GM19193 (cell line): ENCODE results near the gene STRN4.

Source experiments
- POLR2A ChIP-seq: IDR thresholded peaks from 4 replicates; pipeline ENCODE4 v1.6.1; 2011; ENCODE audit not compliant: insufficient read depth, insufficient read length; ENCODE audit errors: extremely low read depth

The STRN4 gene

DNA sequence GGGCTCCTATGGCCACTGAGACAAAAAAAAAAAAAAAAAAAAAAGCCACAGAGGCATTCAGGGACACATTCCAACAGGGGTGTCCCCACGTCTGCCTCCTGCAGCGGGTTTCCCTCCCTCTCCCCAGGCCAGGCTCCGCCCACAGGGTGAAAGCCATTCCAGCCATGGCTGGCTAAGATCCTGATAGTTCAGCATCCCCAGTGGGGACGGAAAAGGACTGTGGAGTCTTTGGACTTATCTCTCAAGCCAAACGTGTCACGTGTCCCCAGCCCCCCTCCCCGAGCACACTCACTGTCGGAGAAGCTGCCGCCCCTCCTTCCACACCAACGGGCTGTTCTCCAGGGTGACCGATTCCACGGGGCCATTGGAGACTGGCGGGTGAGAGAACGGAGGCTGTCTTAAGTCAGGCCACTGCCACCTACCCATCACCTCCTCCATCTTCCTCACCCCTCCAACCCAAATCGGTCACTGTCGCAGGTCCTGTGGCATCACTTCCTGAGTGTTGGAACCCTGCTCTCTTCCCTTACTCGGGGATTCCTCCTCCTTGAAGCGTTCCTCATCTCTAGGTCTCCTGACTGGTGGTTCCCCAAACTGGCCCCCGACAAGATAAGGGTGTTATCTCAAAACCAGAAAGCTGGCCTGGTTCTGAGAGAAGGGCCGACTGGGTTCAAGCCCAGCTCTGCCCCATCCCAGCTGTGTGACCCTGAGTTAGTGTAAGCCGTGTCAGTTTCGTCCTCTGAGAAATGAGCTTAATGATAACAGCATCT, 9.5 kb downstream of the STRN4 start:
- no peak for TF ChIP-seq POLR2A

GRCh38 chr19:46733690-46734292, 12.5 kb downstream of the STRN4 start:
- no peak for TF ChIP-seq POLR2A

GRCh38 chr19:46732966-46733689, 13.1 kb downstream of the STRN4 start:
- TF ChIP-seq POLR2A, result no peak

- no peak for TF ChIP-seq POLR2A
Observed at GRCh38 chr19:46732172-46732938, 13.9 kb downstream of the STRN4 start.

- no peak for TF ChIP-seq POLR2A
Observed at GRCh38 chr19:46731584-46731983, 14.7 kb downstream of the STRN4 start.

DNA sequence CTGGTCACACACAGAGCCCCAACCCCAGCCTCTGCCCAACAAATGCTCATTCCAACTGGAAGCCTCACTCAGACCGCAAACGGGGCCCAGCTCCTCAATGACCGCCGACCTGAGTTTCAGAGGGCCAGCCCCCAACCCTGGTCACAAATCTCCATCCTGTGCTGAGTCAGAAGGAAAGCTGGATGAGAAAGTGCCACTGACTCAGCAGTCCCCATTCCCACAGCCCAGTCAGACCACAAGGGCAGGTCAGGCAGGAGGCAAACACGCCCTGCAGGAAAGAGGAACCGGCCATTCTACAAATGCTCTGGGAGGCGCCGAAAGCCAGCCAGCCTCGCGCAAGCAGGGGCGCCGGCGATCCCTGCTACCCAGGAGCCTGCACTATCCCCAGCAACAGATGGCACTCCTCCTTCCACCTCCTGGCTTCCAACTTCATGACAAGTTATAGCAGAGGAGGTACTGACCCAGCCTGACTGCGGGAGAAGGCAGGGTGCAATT, 15.2 kb downstream of the STRN4 start:
- no peak for TF ChIP-seq POLR2A

DNA sequence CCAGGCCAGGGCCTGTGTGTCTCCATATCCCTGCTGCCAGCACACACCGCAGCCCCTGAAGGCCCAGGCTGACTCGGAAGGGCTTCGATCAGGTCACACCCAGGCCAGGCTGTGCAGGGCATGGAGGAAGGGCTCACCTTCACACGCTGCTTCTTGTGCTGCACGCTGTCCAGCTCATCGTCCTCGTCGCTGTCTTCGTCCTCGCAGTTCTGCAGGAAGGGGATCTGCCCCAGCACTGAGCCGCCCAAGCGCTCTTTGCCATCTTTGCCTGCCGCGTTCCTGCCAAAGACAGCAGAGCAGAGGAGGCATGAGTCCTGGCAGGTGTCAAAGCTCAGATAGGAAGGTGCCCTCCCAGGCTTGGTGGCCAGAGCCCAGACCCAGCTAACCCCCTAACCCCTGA, 15.7 kb downstream of the STRN4 start:
- TF ChIP-seq POLR2A, result no peak

DNA sequence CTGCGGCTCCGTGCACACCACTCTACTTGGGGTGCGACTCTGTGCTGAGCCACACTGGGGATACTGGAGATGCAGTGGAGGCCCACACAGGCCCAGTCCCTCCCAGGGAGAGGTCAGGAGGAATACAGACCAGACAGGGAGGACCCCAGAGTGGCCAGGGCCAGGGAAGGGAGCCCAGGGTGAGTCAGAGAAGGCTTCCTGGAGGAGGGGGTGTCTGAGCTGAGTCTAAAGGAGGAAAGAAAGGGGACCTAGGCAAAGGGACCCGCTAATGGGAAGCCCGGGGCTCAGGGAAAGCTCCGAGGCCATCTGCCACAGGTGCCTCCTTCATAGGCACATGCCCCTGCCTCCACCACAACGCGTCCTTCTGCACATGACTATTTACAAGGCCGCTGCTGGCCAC, 16.1 kb downstream of the STRN4 start:
- no peak for TF ChIP-seq POLR2A

DNA sequence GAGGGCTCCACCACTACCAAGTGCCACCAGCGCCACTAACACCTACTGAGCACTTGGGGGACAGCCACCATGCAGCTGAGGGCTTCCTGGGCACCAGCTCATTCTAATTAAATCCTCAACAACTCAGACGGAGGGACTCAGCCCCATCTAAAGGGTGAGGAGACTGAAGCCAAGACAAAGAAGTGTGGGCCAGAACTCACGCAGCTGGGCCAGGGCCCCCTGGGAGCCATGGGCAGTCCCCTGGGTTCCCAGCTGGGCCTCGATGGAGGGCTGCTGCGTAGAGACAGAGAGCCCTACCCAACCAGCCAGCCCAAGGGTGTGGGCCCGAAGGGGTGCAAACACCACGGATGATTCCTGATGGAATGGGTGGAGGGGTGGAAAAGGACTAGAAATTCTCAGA, 16.6 kb downstream of the STRN4 start:
- TF ChIP-seq POLR2A, result no peak

DNA sequence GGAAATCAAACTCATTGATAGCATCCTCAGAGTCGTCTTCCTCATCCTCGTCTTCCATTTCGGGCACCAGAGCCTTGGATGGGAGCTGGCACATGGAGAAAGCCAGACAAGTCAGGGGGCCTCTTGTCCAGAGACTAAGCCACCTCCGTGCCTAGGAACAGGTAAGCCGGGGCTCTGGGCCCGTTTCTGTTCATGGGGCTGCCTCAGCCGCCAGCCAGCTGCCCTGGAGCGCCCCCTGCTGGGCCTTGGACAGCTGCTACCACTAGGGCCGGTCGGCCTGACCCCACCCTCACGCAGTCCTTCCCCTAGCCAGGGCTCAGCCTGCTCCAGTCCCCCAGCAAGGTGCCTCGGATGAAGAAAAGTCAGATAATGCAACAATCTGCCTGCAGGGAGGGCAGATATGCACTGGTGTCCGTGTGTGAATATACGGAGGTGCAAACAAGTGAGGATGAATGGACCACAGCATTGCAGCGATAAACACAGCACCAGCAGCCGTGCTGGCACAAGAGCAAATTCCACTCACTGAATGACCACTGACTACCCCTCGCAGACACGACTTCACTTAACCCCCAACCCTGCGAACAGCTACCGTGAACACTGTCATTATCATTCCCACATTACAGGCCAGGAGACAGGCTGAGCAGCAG, 17.4 kb downstream of the STRN4 start:
- no peak for TF ChIP-seq POLR2A

GRCh38 chr19:46728208-46728607, 18.0 kb downstream of the STRN4 start:
- no peak for TF ChIP-seq POLR2A

DNA sequence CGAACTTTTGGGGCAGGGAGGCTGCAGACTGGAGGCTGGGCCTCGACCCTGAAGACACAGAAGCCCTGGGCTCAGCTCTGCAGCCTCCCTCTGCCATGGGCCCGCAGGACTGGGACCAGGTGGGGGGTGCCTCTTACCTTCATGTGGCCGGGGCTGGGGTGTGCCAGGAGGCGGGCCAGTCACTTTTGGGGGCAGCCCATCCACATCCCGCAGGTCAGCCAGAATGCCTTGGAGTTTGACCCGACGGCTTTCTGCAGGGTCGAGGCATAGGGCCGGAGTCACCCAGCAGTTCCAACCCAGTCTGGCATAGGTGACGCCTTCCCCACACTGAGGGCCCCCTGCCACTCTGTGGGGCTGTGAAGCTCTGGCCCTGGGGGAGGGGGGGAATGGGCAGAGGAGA, 18.5 kb downstream of the STRN4 start:
- TF ChIP-seq POLR2A, result no peak

DNA sequence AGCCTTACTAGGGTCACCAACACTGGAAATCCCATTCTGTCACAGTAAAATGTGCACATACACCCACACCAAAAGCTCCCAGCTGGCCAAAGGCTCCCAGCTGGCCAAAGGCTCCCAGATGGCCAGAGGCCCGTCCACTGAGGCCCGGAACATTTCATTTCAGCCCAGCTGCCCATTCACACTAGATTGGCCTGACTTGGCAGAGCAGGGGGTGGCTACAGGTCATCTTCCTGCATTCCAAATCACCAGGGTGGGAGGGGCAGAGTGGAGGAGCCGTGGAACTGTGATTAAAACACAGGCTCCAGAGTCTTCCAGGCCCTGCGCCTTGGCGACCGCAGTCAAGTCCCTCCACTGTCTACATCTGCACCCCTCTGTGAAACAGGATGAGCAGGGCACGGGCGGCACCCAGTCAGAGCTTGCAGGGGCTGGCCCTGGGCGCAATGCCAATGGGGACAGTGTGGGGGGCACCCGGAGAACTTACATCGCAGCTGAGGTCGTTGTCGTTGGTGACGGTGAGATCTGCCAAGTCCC, 19.2 kb downstream of the STRN4 start:
- TF ChIP-seq POLR2A, result no peak

DNA sequence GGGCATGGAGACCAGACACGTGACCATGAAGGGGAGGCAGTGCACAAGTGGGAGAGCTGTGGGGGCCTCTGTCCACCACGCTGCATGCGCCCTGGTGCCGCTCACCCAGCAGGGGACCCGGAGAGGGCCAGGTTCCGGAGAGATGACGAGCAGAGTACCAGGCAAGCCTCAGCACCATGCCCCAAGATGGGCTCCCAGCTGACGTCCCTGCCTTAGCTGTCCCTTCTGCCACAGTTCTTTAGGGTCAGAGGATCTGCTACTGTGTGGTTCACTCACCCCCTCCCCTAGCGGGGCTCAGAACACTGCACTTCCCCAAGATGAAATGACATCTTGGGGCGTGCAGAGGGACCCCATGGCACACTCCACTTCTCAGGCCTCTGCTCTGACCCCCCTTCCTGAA, 19.7 kb downstream of the STRN4 start:
- no peak for TF ChIP-seq POLR2A

GRCh38 chr19:46725859-46726393, 20.3 kb downstream of the STRN4 start:
- TF ChIP-seq POLR2A, result no peak
